ENCODE data around the gene YWHAG. TPM values are rescaled to one million over a fixed set of nuclear protein-coding genes. Genes with fewer than 3 reads are reported as not detected.
"Not testable (repeated sequence)": the region's sequence is repeated elsewhere in the genome, so short reads cannot be mapped to it uniquely, and the experiment has no call there.

The YWHAG gene
- total and polyA plus RNA-seq, 9 of the 15 experiments (the other 6 are each of a cell fraction or from before 2014, with no cell fraction given) = 30.4 to 246 (median 94.5) TPM

- peaks cover 11 to 19% of the 10 kb centered on the region in 2 experiments; a peak in 4 of 5 replicates for H3K4me1 ChIP-seq (replicated peaks in 1 of 2; ENCODE audit: control insufficient read depth in 2 of 2, insufficient read depth in 2 of 2, low read length in 2 of 2)
- H3K79me2 ChIP-seq (ENCODE audit: control insufficient read depth, insufficient read depth, low read length) = peaks cover 98% of the 10 kb centered on the region
- in situ Hi-C loops (cut with MboI); intact Hi-C loops (cut with micrococcal nuclease); H3K27ac ChIP-seq (ENCODE audit: extremely low read depth, low read depth, low read length); H3K4me2 ChIP-seq (ENCODE audit: insufficient read depth, low read length); H3K9ac ChIP-seq (ENCODE audit: insufficient read depth in 1 of 2, low read depth in 2 of 2, low read length in 2 of 2); H3K9me3 ChIP-seq (replicated peaks; ENCODE audit: control insufficient read depth, insufficient read depth, low read depth, low read length); H3K4me3 ChIP-seq; H3K27me3 ChIP-seq (ENCODE audit: control insufficient read depth in 2 of 2, insufficient read depth in 2 of 2, low read length in 2 of 2); H2AFZ ChIP-seq (ENCODE audit: low read depth, low read length); FAIRE-seq; CTCF ChIA-PET (ENCODE audit: low intra/inter-chr PET ratio); BruUV-seq (replicated peaks); H3K9me1 ChIP-seq (ENCODE audit: control insufficient read depth, insufficient read depth, low read length): not testable (repeated sequence)
- 44% methylated on average over 2 of the region's 2 CpGs for WGBS (ENCODE audit: insufficient coverage, low coverage, missing lambda C conversion rate)
- POLR2A ChIA-PET = interaction anchor here (0.9 to 1.5 kb wide), 6 partner anchors 11 to 38 kb away, joined by 3 to 6 read pairs (median 3); no protein-coding TSS in a partner anchor
- DNase-seq (ENCODE audit: extremely low read depth in 1 of 4, low spot score in 3 of 4) (peak in 2 of 4 experiments; percentile 46 to 59), ATAC-seq (peak; percentile 50)
- H3K36me3 ChIP-seq (ENCODE audit: control insufficient read depth, insufficient read depth, low read length) = peaks cover 86% of the 10 kb centered on the region
- H4K20me1 ChIP-seq (replicated peaks; ENCODE audit: control insufficient read depth, insufficient read depth, low read length) = peaks cover 37% of the 10 kb centered on the region
- 0 out of 2 replicates have a peak, but pooled peaks have one; percentile 12 for TF ChIP-seq CBFA2T2 (conservative IDR thresholded peaks at IDR 0.05)
- peak; percentile 13 for TF ChIP-seq PRDM10 (IDR thresholded peaks at IDR 0.05; ENCODE audit: partially characterized antibody)
- peak in 1 of 2 experiments; percentile 9; a peak in 1 of 4 replicates for TF ChIP-seq KDM1A (IDR thresholded peaks at IDR 0.05)
- peak; percentile 51 for TF ChIP-seq CBFA2T3 (IDR thresholded peaks at IDR 0.05)
- peak; percentile 45 for TF ChIP-seq TCF3 (CRISPR knock-in tag; IDR thresholded peaks at IDR 0.05)
Measured at GRCh38 chr7:76335417-76335816, 23.4 kb downstream of the YWHAG start.
